B cell (primary cell): ENCODE results near the gene UGDH. TPM values are rescaled to one million over a fixed set of nuclear protein-coding genes. Genes with fewer than 3 reads are reported as not detected.
"Not testable (repeated sequence)": the region's sequence is repeated elsewhere in the genome, so short reads cannot be mapped to it uniquely, and the experiment has no call there.

ENCODE experiments used
- ATAC-seq: fragments of 200-7000 bp; cut with Tn5 transposase; one replicate; pipeline ENCODE4 v1.10.0; 2021; ENCODE audit warnings: low read depth, mild to moderate bottlenecking, moderate number of reproducible peaks, moderate library complexity
- CTCF ChIA-PET: fragments of 350-600 bp; sonication (Branson Sonifier 250); formaldehyde crosslinking; loops from one replicate; lab custom pipeline; 2021; ENCODE audit warnings: antibody characterized with exemption, inconsistent platforms; lab: Charles Lee
- POLR2A ChIA-PET: fragments of 350-600 bp; sonication (Branson Sonifier 250); formaldehyde crosslinking; loops from one replicate; lab custom pipeline; 2021; ENCODE audit warnings: antibody characterized with exemption; lab: Charles Lee
- DNase-seq: peaks from one replicate; pipeline ENCODE4 v3.0.0; 2013
- H2AFZ ChIP-seq: 2 replicates; pipeline ENCODE4 v1.6.1; 2012; ENCODE audit warnings: mild to moderate bottlenecking, low read depth, low read length; ENCODE audit not compliant: insufficient read depth, poor library complexity, severe bottlenecking
- H3K27ac ChIP-seq, 2 donors: 1 replicate in 1 of 2; 2 replicates in 1 of 2; pipeline ENCODE4 v1.5.1; 2012 to 2013; ENCODE audit warnings: low read length in 2 of 2, mild to moderate bottlenecking in 2 of 2, moderate library complexity in 1 of 2
- H3K27me3 ChIP-seq, 4 experiments: fragments of 200-600 bp in 1 of 4; sonication (generic) in 1 of 4; replicated peaks in 1 of 4; 1 replicate in 2 of 4; 2 replicates in 2 of 4; pipeline versions ENCODE4 v1.6.1 to v1.7.0; 2013 to 2016; ENCODE audit warnings: low read length in 3 of 4, mild to moderate bottlenecking in 2 of 4, mixed read lengths in 1 of 4, moderate library complexity in 1 of 4; ENCODE audit not compliant: insufficient read depth in 4 of 4, control insufficient read depth in 3 of 4; ENCODE audit errors: control extremely low read depth in 1 of 4
- H3K36me3 ChIP-seq, 2 experiments: replicated peaks in 1 of 2; 1 replicate in 1 of 2; 2 replicates in 1 of 2; pipeline versions ENCODE4 v1.6.1 to v1.7.1; 2013; ENCODE audit warnings: low read length in 1 of 2; ENCODE audit not compliant: insufficient read depth in 2 of 2, control insufficient read depth in 1 of 2; ENCODE audit errors: control extremely low read depth in 1 of 2, extremely low read depth in 1 of 2
- H3K4me1 ChIP-seq, 2 donors: fragments of 200-600 bp in 1 of 2; sonication (generic) in 1 of 2; 1 replicate in 1 of 2; 2 replicates in 1 of 2; pipeline versions ENCODE4 v1.5.1 to v1.6.1; 2013 to 2017; ENCODE audit warnings: low read length in 2 of 2; ENCODE audit not compliant: control insufficient read depth in 2 of 2, insufficient read depth in 2 of 2
- H3K4me2 ChIP-seq: replicated peaks from 2 replicates; pipeline ENCODE3; 2012; ENCODE audit warnings: mild to moderate bottlenecking, low read depth, low read length; ENCODE audit not compliant: poor library complexity, severe bottlenecking
- H3K4me3 ChIP-seq, 5 experiments: fragments of 200-600 bp in 1 of 5; sonication (generic) in 1 of 5; 1 replicate in 3 of 5; 2 replicates in 2 of 5; pipeline versions ENCODE4 v1.5.1 to v1.7.0; 2011 to 2016; ENCODE audit warnings: low read length in 4 of 5, mild to moderate bottlenecking in 4 of 5, low read depth in 2 of 5, control low read depth in 1 of 5, moderate library complexity in 1 of 5; ENCODE audit not compliant: insufficient read depth in 1 of 5; ENCODE audit errors: control extremely low read depth in 1 of 5, extremely low read depth in 1 of 5
- H3K79me2 ChIP-seq: fragments of 200-600 bp; sonication (generic); one replicate; pipeline ENCODE4 v1.6.0; 2016; ENCODE audit warnings: low read length; ENCODE audit not compliant: control insufficient read depth, insufficient read depth
- H3K9ac ChIP-seq: fragments of 200-600 bp; sonication (generic); 2 replicates; pipeline ENCODE4 v1.6.1; 2017; ENCODE audit warnings: mild to moderate bottlenecking, low read length, moderate library complexity
- H3K9me3 ChIP-seq, 3 donors: one replicate each; pipeline versions ENCODE4 v1.6.1 to v1.7.1; 2013; ENCODE audit warnings: low read length in 2 of 3; ENCODE audit not compliant: control insufficient read depth in 2 of 3, insufficient read depth in 1 of 3; ENCODE audit errors: control extremely low read depth in 1 of 3
- H4K20me1 ChIP-seq: 2 replicates; pipeline ENCODE4 v1.6.0; 2012; ENCODE audit warnings: mild to moderate bottlenecking, low read length; ENCODE audit not compliant: insufficient read depth, control insufficient read depth, poor library complexity, severe bottlenecking
- H3K27ac Mint-ChIP-seq: one replicate; pipeline ENCODE4 v1.8.0; 2021; ENCODE audit warnings: mixed read lengths
- H3K27me3 Mint-ChIP-seq: one replicate; pipeline ENCODE4 v1.8.0; 2021; ENCODE audit warnings: mixed read lengths
- H3K4me1 Mint-ChIP-seq: one replicate; pipeline ENCODE4 v1.8.0; 2021; ENCODE audit warnings: mixed read lengths
- H3K4me3 Mint-ChIP-seq: one replicate; pipeline ENCODE4 v1.8.0; 2021; ENCODE audit warnings: mixed read lengths
- H3K9me3 Mint-ChIP-seq: one replicate; pipeline ENCODE4 v1.8.0; 2022; ENCODE audit warnings: mixed read lengths; ENCODE audit not compliant: insufficient read depth
- CTCF ChIP-seq: fragments of 200-600 bp; IDR thresholded peaks from one replicate; pipeline ENCODE4 v1.8.0; 2022; ENCODE audit warnings: antibody characterized with exemption, mild to moderate bottlenecking
- EZH2 ChIP-seq: IDR thresholded peaks from 2 replicates; pipeline ENCODE4 v1.6.1; 2012; ENCODE audit warnings: borderline replicate concordance, low read depth, mild to moderate bottlenecking, moderate library complexity, low read length; ENCODE audit not compliant: insufficient read depth, poor library complexity, severe bottlenecking
- WGBS: methylation state at CpG from one replicate; pipeline ENCODE4 v1.1.5; 2013; ENCODE audit warnings: missing lambda C conversion rate; ENCODE audit not compliant: insufficient coverage; 5-methylcytosine and 5-hydroxymethylcytosine counted together
- intact Hi-C: fragments of 100-400 bp; cut with micrococcal nuclease; formaldehyde crosslinking; loops from one replicate; pipeline ENCODE4 v1.10.0; 2022
- polyA plus RNA-seq: library from polyadenylated mRNA; depleted of rRNA; stranded (reverse); fragments of >200 nt; gene quantifications from 2 replicates; pipeline ENCODE4 v1.2.3, GENCODE V29; 2012
- total RNA-seq, 2 donors: library from RNA; stranded (reverse); fragments of 120-200 nt in 1 of 2; gene quantifications; 1 replicate in 1 of 2; 2 replicates in 1 of 2; pipeline versions ENCODE4 v1.2.3 to v1.2.4, GENCODE V29; 2013 to 2022

UGDH gene
- total and polyA plus RNA-seq, 2 donors (not counting 1 experiment from before 2014, with no cell fraction given): 3.5 to 25.4 TPM

DNA sequence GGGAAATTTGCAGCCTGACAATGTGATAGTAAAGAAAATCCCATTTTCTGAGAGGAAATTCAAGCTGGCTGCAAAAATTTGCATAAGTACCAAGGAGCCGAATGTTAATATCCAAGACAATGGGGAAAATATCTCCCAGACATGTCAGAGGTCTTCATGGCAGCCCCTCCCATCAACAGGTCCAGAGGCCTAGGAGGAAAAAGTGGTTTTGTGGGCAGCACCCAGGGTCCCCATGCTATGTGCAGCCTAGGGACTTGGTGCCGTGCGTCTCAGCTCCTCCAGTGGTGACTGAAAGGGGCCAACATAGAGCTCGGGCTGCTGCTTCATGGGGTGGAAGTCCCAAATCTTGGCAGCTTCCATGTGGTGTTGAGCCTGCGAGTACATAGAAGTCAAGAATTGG lies 6.3 kb upstream of the UGDH start:
- Histone ChIP-seq H3K27me3 (no peaks in the 10 kb centered on the region), H3K27ac (no peak overlapping the region), H3K4me1 (peaks cover 0 to under 1% of the 10 kb centered on the region in 2 donors), H3K4me3 (no peak overlapping the region), H3K9ac (no peak overlapping the region), H4K20me1 (no peaks in the 10 kb centered on the region), H3K79me2 (no peaks in the 10 kb centered on the region), H3K36me3 (no peaks in the 10 kb centered on the region), H3K4me2 (no peak overlapping the region), H3K9me3 (peaks cover 1 to 17% (median 3%) of the 10 kb centered on the region in 3 donors), H2AFZ (no peak overlapping the region)
- Mint-ChIP-seq H3K27ac (no peak overlapping the region), H3K4me3 (no peak overlapping the region), H3K27me3 (no peaks in the 10 kb centered on the region), H3K9me3 (peaks cover 5% of the 10 kb centered on the region), H3K4me1 (peaks cover under 1% of the 10 kb centered on the region)
- no peak for ATAC-seq
- ChIA-PET CTCF (no interaction called here), POLR2A (no interaction called here)
- no peak for TF ChIP-seq EZH2
- no peak for TF ChIP-seq CTCF
- no peak for DNase-seq
- WGBS: 98% methylated on average over 4 of the region's 5 CpGs
- intact Hi-C loops: no loop called here

- H3K4me3 ChIP-seq, H3K4me1 Mint-ChIP-seq, H3K4me1 ChIP-seq, H3K9me3 Mint-ChIP-seq, ATAC-seq, DNase-seq, intact Hi-C loops, POLR2A ChIA-PET, H4K20me1 ChIP-seq, H2AFZ ChIP-seq, H3K36me3 ChIP-seq, H3K79me2 ChIP-seq, H3K27ac Mint-ChIP-seq, H3K27ac ChIP-seq, CTCF ChIA-PET, H3K4me2 ChIP-seq, H3K9ac ChIP-seq, H3K27me3 ChIP-seq, H3K4me3 Mint-ChIP-seq, H3K27me3 Mint-ChIP-seq: not testable (repeated sequence)
- H3K9me3 ChIP-seq: peaks cover 1 to 17% (median 3%) of the 10 kb centered on the region in 3 donors
- WGBS: 67% methylated on average over 1 of the region's 3 CpGs
These were observed 5.0 kb upstream of the UGDH start for GRCh38 chr4:39532237-39532636.
